A549 (cell line): ENCODE measurements around the gene ZBTB37.

Experiments
- EP300 ChIP-seq, 2 experiments: fragments of >200 bp; sonication (Bioruptor Twin); formaldehyde crosslinking; IDR thresholded peaks; 2 replicates in 1 of 2; 3 replicates in 1 of 2; pipeline ENCODE4 v1.6.1; 2016 to 2017
- ESRRA ChIP-seq: fragments of 150-350 bp; IDR thresholded peaks from 2 replicates; pipeline ENCODE4 v1.6.1; 2014; ENCODE audit warnings: mild to moderate bottlenecking, low read length, borderline replicate concordance
- POLR2A ChIP-seq: IDR thresholded peaks from 2 replicates; pipeline ENCODE4 v1.6.1; 2012; ENCODE audit warnings: mild to moderate bottlenecking, low read length

DNA sequence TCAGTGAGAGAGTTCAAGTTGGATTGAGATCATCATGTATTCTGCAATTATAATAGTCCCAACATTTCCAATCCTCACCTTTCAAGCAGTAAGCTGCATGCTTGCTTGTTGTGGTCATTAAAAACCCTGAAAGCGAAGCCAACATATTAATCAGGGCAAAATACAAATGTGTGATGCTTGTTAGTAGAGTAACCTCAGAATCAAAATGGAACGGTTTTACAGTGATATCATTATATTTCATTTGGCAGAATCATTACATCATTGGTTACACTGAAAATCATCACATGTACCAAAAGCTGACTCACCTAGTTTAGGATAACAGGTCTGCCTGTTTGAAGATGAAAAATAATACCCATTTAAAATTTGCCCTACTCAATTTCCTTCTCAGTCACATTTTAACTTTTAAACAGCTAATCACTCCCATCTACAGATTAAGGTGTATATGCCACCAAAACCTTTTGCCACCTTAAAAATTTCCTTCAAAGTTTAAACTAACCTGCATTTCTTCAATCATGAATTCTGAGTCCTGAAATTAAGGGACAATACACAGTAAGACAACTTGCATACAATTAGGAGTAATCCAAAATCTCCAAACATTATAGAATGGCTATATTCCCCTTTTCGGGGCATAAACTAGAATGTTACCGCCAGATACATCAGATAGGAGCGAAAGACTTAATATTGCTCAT is 3.9 kb upstream of the ZBTB37 start:
- no peak for TF ChIP-seq EP300 (IDR thresholded peaks at IDR 0.05)
- no peak for TF ChIP-seq ESRRA
- TF ChIP-seq POLR2A, result no peak
